DND-41 (cell line): ENCODE measurements around the gene XYLT1.

Source experiments
- CTCF ChIP-seq: IDR thresholded peaks from 2 replicates; pipeline ENCODE4 v1.5.1; 2012; ENCODE audit warnings: borderline replicate concordance, low read length, moderate library complexity, mild to moderate bottlenecking; ENCODE audit not compliant: poor library complexity, severe bottlenecking; ENCODE audit errors: extremely low read depth
- EZH2 ChIP-seq: IDR thresholded peaks from 3 replicates; pipeline ENCODE4 v1.6.1; 2012; ENCODE audit warnings: borderline replicate concordance, low read depth, mild to moderate bottlenecking, moderate library complexity, low read length, inconsistent platforms; ENCODE audit not compliant: severe bottlenecking

DNA sequence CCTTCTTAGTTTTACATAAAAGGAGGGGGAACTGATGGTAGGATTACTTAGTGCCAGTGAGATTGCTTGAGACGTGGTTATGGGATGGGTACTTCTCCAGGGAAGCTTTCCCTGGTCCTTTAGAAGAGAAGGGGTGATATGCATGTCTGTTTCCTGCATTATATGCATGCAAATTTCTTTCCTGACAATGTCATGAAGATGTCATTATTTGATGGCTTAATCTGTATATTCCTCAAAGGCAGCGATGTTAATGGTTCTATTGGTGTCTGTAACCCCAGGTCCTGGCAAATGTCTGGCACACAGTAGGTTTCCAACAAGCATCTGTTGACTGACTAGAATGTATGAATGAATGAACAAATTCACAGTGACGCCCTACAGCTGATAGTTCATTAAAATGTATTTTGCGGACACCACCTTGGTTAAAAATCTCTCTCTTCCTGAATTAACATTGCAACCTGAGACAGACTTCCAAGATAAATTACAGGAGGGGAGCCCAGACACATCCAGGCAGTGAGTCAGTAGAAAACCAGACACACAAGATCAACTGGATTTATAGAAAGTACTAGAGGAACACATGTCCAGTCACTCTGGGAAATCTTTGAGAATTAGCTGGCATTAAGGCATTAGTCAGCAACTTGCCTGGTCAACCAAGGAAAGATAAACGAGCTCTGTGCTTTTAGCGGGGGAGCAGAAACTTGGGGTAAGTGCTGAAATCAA lies 293.4 kb downstream of the XYLT1 start:
- TF ChIP-seq EZH2 (no peak), CTCF (no peak)
